HEK293 (cell line): ENCODE data around the gene CLIP1.

Experiments
- HOXC10 ChIP-seq: sonication (generic); formaldehyde crosslinking; IDR thresholded peaks from 2 replicates; pipeline ENCODE4 v1.8.1; 2023; ENCODE audit warnings: mild to moderate bottlenecking, missing genetic modification reagents
- HOXD13 ChIP-seq: sonication (generic); formaldehyde crosslinking; IDR thresholded peaks from 2 replicates; pipeline ENCODE4 v1.8.0; 2022; ENCODE audit warnings: missing genetic modification reagents, borderline replicate concordance
- ZNF768 ChIP-seq: fragments of 450-650 bp; formaldehyde crosslinking; IDR thresholded peaks from 2 replicates; pipeline ENCODE4 v1.5.1; 2018; ENCODE audit warnings: missing biosample characterization, mild to moderate bottlenecking, missing genetic modification characterization
- TF ChIP-seq, protein P1 (sequence below): fragments of 450-650 bp; formaldehyde crosslinking; IDR thresholded peaks from 2 replicates; pipeline ENCODE4 v1.5.1; 2016; ENCODE audit warnings: missing biosample characterization, missing genetic modification characterization
- TF ChIP-seq, protein P2 (sequence below): fragments of 450-650 bp; formaldehyde crosslinking; IDR thresholded peaks from 2 replicates; pipeline ENCODE4 v1.5.1; 2016; ENCODE audit warnings: missing biosample characterization, missing genetic modification characterization

DNA sequence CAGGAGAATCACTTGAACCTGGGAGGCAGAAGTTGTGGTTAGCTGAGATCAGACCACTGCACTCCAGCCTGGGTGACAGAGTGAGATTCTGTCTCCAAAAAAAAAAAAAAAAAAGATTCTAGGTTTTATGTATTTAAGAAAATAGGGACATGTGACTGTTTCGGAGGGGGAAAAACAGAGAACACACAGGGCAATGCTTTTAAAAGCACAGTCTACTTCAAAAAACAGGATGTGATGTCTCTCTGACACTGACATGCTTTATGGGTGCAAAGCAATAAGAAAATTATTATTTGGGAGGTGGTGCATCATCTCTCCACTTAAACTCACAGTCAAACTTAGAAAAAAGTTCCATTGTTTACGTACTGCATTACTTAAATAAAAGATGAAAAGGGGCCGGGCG lies 28.7 kb downstream of the CLIP1 start:
- TF ChIP-seq, protein P1, sequence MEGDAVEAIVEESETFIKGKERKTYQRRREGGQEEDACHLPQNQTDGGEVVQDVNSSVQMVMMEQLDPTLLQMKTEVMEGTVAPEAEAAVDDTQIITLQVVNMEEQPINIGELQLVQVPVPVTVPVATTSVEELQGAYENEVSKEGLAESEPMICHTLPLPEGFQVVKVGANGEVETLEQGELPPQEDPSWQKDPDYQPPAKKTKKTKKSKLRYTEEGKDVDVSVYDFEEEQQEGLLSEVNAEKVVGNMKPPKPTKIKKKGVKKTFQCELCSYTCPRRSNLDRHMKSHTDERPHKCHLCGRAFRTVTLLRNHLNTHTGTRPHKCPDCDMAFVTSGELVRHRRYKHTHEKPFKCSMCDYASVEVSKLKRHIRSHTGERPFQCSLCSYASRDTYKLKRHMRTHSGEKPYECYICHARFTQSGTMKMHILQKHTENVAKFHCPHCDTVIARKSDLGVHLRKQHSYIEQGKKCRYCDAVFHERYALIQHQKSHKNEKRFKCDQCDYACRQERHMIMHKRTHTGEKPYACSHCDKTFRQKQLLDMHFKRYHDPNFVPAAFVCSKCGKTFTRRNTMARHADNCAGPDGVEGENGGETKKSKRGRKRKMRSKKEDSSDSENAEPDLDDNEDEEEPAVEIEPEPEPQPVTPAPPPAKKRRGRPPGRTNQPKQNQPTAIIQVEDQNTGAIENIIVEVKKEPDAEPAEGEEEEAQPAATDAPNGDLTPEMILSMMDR (tag by site-specific recombination): no peak
- no peak for TF ChIP-seq HOXD13 (CRISPR knock-in tag)
- TF ChIP-seq ZNF768: no peak
- no peak for TF ChIP-seq HOXC10 (CRISPR knock-in tag)
- TF ChIP-seq, protein P2, sequence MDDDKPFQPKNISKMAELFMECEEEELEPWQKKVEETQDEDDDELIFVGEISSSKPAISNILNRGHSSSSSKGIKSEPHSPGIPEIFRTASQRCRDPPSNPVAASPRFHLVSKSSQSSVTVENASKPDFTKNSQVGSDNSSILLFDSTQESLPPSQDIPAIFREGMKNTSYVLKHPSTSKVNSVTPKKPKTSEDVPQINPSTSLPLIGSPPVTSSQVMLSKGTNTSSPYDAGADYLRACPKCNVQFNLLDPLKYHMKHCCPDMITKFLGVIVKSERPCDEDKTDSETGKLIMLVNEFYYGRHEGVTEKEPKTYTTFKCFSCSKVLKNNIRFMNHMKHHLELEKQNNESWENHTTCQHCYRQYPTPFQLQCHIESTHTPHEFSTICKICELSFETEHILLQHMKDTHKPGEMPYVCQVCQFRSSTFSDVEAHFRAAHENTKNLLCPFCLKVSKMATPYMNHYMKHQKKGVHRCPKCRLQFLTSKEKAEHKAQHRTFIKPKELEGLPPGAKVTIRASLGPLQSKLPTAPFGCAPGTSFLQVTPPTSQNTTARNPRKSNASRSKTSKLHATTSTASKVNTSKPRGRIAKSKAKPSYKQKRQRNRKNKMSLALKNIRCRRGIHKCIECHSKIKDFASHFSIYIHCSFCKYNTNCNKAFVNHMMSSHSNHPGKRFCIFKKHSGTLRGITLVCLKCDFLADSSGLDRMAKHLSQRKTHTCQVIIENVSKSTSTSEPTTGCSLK: no peak
